GM18508 (cell line): ENCODE measurements around the gene RENBP.
A peak's percentile ranks its signal among the peaks of the same experiment; 100 is the strongest.

Source experiments
- ATAC-seq: cut with Tn5 transposase; IDR thresholded peaks from one replicate; pipeline ENCODE4 v1.9.1; 2021; ENCODE audit warnings: moderate number of reproducible peaks; ENCODE audit not compliant: insufficient read depth, unreplicated experiment

Gene RENBP

DNA sequence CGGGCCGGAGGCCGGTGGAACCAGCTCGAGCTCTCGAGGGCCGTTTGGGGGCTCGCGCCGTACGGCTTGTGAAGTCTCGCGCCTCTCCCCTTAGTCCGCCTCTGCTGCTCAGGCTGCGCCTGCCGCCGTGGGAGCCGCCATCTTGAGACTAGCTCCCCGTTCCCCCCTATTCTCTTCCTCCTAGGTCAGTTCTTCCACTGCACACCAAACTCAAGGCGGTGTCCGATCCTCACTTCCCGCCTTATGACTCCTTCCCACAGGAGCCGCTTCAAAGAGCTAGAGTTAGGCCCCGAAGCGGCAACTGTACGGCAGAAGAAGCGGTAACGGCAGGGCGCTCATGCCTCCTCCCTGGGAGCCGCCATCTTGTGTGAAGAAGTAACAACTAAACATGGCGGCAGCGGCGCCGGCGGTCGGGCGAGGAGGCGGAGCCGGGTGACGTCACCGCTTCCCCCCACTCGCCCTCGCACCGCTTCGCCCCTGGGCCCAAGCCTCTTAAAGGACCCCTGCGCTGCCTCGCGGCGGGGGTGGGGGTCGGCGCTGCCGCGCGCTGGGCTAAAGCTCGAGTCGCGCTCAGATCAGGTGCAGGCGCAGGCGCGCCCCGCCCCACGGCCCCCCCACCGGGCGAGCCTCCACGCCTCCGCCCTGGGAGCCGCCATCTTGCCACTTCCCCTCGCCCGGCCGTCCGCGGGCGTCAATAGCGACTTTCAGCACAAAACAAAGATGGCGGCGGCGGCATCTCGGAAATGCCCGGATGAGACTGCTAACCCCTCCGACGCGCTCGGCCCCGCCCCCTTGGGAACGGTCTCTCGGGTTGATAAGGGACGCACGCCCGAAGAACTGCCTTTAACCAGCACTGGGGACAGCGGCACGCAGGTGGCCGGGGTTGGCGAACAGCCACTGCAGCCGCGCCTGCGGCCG, 27.3 kb upstream of the RENBP start, which contains the start of gene HCFC1:
TSS of gene HCFC1 (minus strand) at position 369 of the 918 bp plus-strand sequence. CDS start 978 bp downstream, outside the sequence.
- ATAC-seq: peak; percentile 30

DNA sequence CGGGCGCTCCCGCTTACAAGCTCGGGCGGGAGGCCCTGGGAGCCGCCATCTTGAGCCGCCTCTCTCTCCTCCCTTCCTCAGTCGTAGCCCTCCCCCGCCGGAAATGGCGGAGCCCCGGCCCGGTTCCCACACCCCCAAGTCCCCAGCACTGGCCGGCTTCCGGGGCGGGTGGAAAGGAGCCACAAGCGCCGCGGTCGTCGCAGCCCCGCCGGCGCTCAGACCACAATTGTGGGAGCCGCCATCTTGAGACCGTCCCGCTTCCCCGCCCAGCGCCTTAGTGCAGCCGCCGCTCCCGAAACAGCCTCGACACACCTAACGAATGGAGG, 26.6 kb upstream of the RENBP start:
- ATAC-seq: peak; percentile 22

DNA sequence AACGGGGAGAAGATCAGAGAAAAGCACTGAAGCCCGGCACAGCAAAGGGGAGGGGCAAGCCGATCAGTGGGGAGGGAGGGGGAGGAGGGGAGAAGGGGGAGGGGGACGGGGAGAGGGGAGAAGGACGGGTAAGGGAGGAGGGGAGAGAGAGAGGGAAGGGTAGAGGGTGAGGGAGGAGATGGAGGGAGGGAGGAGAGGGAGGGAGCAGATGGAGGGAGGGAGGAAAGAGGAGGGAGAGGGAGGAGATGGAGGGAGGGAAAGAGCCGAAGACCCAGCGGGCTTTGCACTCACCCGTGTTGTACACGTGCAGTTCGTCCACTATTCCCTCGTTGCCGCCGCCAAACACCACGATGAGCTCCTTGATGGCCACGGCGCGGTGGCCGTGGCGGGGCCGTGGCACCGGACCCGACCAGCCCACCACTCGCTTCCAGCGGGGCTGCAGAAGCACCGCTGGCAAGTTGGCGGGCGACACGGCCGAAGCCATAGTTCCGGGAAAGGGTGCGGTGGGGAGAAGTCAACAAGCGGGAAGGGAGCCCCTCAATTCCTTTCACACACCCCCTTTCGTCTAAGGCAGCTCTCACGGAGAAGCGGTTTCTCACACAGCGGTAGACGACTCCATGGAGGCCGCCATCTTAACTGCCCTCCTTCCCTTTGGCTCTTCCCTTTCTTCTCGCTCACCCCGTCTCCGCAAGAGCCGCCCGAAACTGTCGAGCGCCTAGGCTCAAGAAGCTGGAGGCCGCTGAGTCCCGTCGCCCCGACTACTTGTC, 26.1 kb upstream of the RENBP start:
- peak; percentile 1 for ATAC-seq

DNA sequence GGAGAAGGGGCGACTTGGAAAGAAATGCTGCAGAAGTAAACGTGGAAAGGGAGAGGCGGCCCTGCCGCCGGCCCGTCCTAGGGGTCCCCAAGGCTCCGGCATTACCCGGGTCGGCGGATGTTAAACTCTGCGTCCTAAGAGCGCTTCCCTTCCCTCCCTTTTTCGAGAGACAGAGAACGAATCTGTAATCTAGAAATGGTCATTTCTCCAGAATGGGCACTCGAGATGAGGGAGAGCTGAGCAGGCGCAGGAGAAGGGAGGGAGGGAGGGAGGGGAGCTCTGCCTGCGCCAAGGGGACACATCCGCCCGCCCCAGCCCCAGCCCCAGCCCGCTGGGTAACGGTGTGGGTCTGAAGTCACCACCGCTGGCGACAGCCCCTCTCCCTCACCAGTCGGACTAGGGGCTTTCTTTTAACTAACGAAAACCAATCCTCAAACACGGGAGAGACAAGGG, 25.5 kb upstream of the RENBP start:
- ATAC-seq: no peak

DNA sequence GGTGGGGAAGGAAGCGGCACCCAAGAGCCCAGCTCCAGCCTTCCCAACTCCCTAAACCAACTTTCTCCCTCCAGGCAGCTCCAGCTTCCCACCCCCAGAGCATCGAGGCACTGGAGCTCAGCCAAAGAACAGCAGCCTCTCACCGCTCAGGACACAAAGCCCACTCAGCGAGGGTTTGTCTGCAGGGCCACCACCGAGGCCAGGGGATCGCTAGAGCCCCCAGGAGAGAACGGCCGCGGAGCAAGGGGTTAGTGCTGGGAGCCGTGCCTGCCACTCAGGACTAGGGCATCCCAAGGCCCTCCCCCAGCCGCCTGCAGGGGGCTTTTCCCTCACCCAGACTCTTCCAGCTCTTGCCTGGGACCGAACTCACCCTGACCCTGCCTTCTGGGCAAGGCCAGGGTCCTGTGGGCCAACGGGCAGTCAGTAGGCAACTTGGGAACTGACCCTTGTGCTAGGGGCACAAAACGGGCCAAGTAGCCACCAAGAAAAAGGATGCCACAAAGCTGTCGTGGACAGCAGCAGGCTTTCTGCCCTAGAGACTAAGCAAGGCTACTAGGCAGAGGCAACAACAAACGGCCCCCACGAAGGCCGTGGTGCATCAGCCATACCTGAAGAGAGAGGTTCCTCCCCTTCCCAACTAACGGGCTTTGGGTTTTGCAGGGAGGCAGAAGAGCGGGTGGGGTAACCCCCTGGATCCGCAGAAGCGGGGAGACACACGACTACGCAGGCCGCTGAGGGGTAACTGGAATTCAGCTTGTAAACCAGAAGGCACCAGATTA, 24.9 kb upstream of the RENBP start:
- ATAC-seq: no peak

DNA sequence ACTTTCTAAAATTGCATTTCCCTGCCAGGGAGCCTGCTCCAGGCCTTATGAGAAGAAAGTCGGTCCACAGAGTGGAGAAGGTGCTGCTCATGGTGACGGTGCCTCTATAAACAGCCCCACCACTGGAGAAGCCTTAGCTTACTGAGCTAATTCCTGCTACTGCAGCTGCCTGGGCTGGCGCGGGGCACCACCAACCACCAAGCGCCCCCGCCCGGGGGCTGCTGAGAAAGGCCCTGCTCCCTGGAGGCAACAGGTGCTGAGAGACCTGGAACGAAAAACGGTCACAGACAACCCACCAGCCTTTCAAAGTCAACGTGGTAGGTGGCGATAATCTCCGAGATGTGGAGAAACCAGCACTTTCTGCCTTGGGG, 24.3 kb upstream of the RENBP start:
- ATAC-seq: no peak

DNA sequence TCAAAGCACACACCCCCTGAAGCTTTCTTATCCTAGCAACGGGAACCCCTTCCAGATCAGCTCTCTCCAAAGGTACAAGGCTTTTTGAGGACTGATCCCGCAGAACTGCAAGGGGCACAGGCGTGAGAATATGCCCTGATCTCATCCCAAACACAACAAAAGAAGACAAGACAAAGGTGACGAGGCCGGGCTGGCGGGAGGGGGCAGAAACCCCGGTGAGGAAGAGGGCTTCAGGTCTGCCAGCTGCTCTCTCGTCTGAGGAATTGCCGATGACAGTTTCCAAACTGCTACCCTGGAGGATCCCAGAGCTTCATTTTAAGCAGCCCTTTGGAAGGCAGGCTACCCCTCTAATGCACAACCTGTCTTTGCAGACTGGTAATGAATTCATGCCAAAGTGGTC, 23.8 kb upstream of the RENBP start:
- ATAC-seq: no peak

DNA sequence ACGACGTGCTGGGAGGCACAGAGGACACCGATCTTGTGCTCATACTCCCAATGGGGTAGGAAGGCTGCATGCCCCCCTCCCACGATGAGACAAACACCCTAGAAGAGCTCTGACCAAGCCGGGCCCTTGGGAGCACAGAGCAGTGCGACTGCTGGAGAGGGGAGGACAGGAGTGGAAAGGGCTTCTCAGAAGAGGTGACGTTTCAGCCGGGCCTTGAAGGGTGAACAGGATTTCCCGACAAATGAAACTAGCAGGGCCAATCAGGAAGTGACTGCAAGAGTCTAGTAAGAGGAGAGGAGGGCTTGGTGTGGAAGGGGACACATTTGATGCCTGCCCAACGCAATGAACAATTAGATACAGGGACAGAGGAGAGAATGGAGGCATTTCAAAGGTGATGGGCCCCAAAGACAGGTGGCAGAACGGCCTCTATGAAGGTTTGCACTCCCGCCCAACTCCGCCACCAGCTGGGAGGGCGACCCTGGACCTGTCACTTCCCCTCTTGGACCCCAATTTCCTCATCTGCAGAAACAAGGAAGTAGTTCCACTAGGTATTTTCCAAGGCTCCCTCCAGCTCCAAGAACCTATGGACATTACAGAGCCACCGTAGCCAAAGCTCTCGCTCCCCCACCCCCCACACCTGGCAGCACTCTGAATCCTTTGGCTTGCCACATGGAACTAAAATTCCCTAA, 23.2 kb upstream of the RENBP start:
- no peak for ATAC-seq

DNA sequence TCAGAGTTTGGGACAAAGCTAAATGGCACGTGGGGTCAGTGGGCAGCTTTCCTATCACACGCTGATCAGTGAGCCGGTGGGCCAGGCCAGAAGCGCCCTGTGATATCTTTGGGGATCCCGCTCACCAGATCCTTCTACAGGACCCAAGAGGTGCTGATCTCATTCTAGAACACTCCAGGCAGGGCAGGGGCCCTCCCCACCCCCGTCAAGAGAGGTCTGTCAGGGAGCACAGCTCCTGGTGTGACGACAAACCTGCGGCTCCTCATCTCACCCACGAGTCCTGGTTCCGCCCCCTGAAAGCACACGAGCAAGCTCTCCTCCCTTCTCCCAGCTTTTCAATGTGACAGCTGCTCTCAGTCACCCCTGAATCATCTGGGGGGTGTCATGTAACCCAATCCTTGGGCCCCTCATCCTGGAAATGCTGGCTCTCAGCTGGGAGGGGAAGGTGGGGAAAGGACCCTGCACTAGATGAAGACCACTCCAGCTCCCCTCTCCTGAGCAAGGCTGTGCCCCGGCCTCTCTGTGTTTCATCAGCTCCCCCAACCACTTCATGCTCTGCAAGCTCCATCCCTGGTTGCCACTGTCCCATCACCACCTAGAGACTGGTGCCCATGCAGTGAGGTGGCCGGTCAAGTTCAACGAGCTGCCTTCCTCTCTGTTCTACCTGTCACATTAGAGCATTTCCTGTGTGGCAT, 22.5 kb upstream of the RENBP start:
- no peak for ATAC-seq

DNA sequence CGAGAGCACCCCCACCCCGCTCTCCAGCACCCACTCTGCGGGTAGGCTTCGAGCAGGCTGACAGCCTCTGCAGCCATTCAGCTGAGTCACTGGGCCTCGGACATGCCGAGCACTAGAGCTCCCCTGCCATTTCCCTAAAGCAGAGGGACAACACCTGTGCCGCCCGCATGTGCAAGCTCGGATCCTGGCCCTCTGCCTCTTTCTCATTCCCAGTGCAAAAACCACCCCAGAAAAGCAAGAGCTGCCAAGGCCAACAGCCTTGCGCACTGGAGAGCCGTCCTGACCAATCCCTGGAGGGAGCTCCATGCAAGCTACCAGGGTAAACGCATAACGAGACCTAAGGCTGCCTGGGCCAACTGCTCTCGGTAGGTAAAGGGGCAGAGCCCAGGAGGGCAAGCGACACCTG, 21.8 kb upstream of the RENBP start:
- ATAC-seq: no peak

DNA sequence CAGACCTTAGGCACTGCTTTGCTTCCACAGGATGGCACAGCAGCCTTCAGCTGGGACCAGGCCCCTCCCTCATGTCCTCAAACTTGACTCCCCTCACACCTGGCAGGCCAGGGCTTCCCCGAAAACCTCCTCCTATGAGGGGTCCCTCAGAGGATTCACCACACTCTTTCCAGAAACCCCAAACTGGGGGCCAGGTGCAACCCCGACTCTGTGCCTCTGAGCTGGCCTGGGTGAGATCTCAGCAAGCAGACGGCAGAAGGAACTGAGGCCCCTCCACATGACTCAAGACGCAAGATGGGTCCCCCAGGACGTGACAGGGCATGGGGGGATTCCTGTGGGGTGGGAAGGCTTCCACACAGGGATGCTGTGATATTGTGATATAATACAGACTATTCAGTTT, 21.0 kb upstream of the RENBP start:
- no peak for ATAC-seq

DNA sequence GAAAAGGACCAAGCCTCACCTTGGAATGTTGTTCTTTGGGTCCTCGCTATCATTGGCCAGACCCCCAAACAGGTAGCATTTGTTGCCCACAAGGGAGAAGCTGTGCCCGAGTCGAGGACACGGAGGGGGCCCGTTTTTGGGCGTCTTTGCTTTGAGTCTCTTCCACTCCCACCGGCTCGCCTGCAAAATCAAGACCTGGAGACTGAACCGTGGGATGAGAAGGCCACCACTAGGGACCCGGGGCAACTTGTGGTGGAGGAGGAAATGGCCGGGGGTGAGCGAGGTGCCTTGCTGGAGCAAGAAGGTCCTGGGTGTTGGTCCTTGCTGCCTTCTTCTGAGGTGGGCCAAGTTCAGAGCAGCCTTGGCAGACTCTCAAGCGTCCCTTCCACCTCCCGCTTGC, 19.7 kb upstream of the RENBP start:
- no peak for ATAC-seq

DNA sequence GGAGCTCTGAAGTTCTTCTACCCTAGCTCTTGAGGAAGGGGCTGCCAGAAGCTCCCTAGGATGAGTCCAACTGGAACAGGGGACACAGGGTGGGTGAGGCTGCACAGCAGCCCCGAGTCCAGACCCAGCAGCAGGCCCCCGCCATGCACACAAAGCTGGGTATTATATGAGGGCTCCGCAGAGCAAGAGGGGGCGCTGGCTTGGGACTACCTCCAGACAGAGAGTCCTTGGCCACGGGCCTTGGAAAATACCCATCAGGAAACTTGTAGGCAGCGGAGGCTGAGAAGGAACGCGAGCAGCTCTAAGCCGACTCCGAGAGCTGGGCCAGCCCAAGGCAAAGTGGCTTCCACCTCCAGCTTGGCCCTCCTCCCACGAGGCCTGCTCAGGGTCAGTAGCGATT, 19.1 kb upstream of the RENBP start:
- no peak for ATAC-seq

DNA sequence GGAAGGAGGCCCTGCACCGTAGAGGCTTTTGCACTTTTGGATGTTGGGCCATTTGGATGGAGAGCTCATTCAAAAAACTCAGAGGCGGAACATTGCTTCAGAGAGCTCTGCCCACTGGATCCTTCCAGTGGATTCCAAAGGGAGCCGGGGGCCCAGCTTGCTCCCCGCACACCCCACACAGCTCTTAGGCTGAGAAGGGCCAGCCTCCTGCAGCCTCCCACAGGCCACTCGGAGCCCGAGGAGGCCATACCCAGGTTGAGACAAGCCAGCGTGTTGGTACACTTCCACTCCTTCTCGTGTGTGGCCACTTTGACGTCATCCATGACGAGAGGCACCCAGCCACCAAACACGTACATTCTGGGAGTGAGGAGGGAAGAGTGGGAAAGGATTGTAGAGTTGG, 16.8 kb upstream of the RENBP start:
- ATAC-seq: no peak

DNA sequence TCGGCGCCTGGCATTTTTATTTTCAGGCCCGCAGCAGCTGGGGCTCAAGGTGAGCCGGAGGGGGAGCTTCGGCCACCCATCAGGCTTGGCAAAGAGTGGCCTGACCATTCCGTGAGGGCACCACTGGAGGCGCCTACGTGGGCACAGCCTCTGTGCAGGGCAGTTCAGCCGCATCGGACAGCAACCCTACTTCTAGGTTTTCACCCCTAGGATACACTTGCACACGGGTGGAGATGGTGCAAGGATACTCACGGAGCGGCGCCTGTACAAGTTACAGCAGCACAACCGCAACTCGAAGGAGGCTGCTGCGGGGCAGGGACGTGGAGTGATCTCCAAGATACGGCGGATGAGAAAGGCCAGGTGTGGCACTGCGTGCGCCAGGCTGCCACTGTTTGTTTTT, 16.3 kb upstream of the RENBP start:
- no peak for ATAC-seq

DNA sequence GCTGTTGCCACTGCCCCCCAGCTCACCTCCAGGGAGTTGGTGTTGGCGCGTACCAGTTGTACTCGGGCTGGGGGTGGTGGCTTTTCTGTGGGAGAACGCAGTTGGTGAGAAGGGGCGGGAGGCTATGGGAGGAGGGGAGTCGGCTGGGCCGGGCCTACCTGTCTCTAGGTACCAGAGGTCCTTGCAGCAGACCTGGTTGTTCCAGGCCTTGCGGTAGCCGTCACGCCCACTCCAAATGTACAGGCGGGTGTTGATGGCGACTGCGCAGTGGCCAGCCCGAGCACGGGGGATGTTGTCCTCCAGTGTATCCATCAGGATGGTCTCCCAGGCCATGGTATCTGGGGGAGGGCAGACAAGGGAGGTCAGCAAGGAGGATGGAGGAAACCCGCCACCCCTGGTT, 15.6 kb upstream of the RENBP start:
- ATAC-seq: no peak

DNA sequence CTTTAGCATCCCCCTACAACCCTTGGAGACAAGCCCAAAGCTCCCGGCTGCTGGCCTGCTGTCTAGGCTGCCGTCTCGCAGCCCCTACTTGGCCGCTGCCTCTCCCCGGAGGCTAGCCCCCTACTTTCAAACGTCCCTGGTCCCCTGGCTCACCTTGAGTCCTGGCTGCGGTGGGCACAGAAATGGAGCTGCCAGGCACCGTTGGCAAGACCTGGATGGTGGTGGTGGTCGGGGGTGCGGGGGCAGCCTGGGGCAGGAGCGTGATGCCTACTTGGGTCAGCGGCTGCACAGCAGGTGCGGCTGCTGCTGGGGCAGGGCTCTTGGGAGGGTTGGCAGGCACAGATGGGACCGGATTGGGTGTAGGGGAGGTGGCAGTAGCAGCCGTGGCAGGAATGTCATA, 15.2 kb upstream of the RENBP start:
- no peak for ATAC-seq

DNA sequence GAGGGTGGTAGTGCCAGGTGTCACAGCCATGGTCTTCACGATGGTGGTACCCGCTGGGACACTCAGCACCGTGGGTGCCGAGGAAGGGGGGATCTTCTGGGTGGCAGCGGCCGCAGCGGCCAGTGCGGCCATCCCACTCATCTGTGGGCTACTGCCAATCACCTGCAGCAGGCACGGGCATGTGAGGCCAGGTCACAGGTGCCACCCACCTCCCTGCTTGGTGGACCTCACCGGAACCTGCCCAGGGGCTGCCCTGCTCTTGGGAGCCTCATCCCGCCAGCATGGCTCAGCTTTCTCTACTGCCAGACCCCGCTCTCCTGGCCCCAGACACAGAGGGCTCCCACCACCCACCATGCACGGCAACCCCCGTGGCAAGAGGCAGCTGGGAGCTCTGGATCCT, 14.2 kb upstream of the RENBP start:
- ATAC-seq: no peak

DNA sequence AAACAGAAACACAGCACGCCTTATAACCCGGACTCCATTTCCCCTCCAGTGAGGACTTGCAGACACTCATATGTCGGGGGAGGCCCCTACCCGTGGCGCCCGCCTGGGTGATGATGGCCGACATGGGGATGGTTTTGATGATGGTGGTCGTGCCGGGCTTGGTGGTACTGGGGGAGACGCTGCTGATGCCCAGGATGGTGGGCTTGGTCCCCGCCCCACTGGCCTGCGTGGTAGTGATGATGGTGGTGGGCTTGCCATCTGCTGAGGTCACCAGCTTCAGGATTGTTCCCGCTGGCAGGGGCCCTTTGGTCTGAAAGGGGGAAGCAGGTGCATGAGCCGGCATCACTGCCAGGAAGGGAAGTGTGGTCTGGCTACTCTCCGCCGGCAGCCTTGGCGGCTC, 12.8 kb upstream of the RENBP start:
- no peak for ATAC-seq
